Esophagus squamous epithelium (tissue), 4 donors: ENCODE data around the gene DPY30.

Source experiments
- CTCF ChIP-seq, 6 experiments: fragments of 450-650 bp in 4 of 6; fragments of 200-600 bp in 2 of 6; sonication (generic) in 2 of 6; IDR thresholded peaks; one replicate each; pipeline ENCODE4 v1.5.1; 2016 to 2019; ENCODE audit warnings: antibody characterized with exemption in 6 of 6, mild to moderate bottlenecking in 4 of 6, moderate library complexity in 4 of 6
- POLR2A ChIP-seq, 4 donors: fragments of 450-650 bp; IDR thresholded peaks; one replicate each; pipeline ENCODE4 v1.6.1; 2017; ENCODE audit warnings: antibody characterized with exemption in 4 of 4, mild to moderate bottlenecking in 4 of 4, moderate library complexity in 3 of 4

- TF ChIP-seq CTCF (IDR thresholded peaks at IDR 0.05) (no peak), POLR2A (IDR thresholded peaks at IDR 0.05) (no peak)
Observed at GRCh38 chr2:32058130-32058529, 18.5 kb upstream of the DPY30 start.
